Peyer's patch (tissue), 4 donors: ENCODE data around the gene DNAL1.

Experiments
- POLR2A ChIP-seq, 2 donors: fragments of 450-650 bp; IDR thresholded peaks; one replicate each; pipeline ENCODE4 v1.5.1; 2017; ENCODE audit warnings: antibody characterized with exemption in 2 of 2, mild to moderate bottlenecking in 2 of 2, moderate library complexity in 2 of 2
- TF ChIP-seq, protein P1 (sequence below), 6 experiments: fragments of 450-650 bp in 4 of 6; fragments of 200-600 bp in 2 of 6; sonication (generic) in 1 of 6; IDR thresholded peaks; one replicate each; pipeline ENCODE4 v1.5.1; 2017 to 2019; ENCODE audit warnings: antibody characterized with exemption in 6 of 6, mild to moderate bottlenecking in 3 of 6, moderate library complexity in 1 of 6

DNA sequence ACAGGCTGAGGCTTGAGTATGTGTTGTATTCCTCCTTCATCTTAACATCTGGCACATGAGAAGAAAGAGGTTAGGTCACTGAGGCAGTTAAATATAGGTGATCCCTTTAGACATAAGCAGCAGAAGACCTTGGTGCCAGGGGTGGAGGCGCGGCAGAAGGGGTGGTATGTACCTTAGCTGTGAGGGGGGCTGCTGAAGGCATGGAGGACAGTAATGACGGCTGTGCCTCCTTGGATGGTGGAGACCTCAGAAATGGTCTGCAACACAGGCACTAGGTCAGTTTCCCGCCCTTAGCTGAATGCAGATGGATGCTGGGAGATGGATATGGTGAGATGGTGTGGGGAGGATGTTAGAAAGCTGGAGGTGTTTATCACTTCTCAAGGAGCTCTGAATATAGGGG lies 70.9 kb downstream of the DNAL1 start:
- TF ChIP-seq, protein P1, sequence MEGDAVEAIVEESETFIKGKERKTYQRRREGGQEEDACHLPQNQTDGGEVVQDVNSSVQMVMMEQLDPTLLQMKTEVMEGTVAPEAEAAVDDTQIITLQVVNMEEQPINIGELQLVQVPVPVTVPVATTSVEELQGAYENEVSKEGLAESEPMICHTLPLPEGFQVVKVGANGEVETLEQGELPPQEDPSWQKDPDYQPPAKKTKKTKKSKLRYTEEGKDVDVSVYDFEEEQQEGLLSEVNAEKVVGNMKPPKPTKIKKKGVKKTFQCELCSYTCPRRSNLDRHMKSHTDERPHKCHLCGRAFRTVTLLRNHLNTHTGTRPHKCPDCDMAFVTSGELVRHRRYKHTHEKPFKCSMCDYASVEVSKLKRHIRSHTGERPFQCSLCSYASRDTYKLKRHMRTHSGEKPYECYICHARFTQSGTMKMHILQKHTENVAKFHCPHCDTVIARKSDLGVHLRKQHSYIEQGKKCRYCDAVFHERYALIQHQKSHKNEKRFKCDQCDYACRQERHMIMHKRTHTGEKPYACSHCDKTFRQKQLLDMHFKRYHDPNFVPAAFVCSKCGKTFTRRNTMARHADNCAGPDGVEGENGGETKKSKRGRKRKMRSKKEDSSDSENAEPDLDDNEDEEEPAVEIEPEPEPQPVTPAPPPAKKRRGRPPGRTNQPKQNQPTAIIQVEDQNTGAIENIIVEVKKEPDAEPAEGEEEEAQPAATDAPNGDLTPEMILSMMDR (IDR thresholded peaks at IDR 0.05): no peak
- no peak for TF ChIP-seq POLR2A (IDR thresholded peaks at IDR 0.05)
